Kidney epithelial cell (primary cell): Measurements from ENCODE around the gene BTG4. TPM values are rescaled to one million over a fixed set of nuclear protein-coding genes. Genes with fewer than 3 reads are reported as not detected.

Experiments used
- DNase-seq: peaks from one replicate; pipeline ENCODE4 v3.0.0-alpha.2; 2010; ENCODE audit warnings: low read depth
- H3K27me3 ChIP-seq: 2 replicates; pipeline ENCODE4 v1.6.0; 2011; ENCODE audit warnings: low read length; ENCODE audit not compliant: control insufficient read depth, insufficient read depth
- H3K36me3 ChIP-seq: 2 replicates; pipeline ENCODE4 v1.5.1; 2011; ENCODE audit warnings: low read length; ENCODE audit not compliant: control insufficient read depth, insufficient read depth
- H3K4me3 ChIP-seq: 2 replicates; pipeline ENCODE4 v1.5.1; 2011; ENCODE audit warnings: low read depth, mild to moderate bottlenecking, control low read depth, low read length
- total RNA-seq: library from RNA; depleted of rRNA; stranded (reverse); fragments of >200 nt; gene quantifications from 2 replicates; pipeline ENCODE4 v1.2.3, GENCODE V29; 2015
- TF ChIP-seq, protein P1 (sequence below): IDR thresholded peaks from 2 replicates; pipeline ENCODE4 v1.5.1; 2011; ENCODE audit warnings: mild to moderate bottlenecking, moderate library complexity, low read length, control low read depth, inconsistent platforms; ENCODE audit not compliant: insufficient read depth, poor library complexity, severe bottlenecking

The BTG4 gene
- total RNA-seq, 1 donor from 2014 or later = 0.08 TPM

DNA sequence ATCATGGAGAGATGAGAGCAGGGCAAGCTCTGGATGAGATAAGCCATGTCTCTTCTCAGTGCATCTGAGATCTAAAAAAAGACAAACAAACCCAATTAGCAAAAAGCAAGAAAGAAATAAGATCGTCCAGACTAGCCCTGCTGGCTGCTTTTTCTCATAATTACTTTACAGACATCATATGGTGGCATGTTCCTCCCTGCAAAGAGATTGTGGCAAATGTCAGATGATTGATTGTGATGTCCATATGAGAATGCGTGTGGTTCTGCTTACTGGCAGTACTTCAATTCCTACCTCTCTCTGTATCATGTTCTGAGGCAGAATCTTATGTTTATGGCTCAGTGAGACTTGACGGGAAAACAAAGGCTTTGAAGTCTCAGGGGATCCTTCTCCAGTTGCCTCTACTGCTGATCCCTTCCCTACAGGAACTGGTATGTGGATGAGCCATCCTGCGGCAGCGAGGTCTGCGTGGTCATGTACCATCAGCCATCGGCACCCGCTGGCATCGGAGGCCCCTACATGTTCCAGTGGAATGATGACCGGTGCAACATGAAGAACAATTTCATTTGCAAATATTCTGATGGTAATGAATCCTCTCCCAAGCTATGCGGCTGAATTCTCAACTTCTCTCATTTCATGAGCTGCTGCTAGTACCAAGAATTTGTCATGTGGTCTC, 37.1 kb upstream of the BTG4 start:
- Histone ChIP-seq H3K27me3 (no peaks in the 10 kb centered on the region), H3K36me3 (no peaks in the 10 kb centered on the region), H3K4me3 (no peak overlapping the region)
- DNase-seq = no peak
- TF ChIP-seq, protein P1, sequence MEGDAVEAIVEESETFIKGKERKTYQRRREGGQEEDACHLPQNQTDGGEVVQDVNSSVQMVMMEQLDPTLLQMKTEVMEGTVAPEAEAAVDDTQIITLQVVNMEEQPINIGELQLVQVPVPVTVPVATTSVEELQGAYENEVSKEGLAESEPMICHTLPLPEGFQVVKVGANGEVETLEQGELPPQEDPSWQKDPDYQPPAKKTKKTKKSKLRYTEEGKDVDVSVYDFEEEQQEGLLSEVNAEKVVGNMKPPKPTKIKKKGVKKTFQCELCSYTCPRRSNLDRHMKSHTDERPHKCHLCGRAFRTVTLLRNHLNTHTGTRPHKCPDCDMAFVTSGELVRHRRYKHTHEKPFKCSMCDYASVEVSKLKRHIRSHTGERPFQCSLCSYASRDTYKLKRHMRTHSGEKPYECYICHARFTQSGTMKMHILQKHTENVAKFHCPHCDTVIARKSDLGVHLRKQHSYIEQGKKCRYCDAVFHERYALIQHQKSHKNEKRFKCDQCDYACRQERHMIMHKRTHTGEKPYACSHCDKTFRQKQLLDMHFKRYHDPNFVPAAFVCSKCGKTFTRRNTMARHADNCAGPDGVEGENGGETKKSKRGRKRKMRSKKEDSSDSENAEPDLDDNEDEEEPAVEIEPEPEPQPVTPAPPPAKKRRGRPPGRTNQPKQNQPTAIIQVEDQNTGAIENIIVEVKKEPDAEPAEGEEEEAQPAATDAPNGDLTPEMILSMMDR = no peak

DNA sequence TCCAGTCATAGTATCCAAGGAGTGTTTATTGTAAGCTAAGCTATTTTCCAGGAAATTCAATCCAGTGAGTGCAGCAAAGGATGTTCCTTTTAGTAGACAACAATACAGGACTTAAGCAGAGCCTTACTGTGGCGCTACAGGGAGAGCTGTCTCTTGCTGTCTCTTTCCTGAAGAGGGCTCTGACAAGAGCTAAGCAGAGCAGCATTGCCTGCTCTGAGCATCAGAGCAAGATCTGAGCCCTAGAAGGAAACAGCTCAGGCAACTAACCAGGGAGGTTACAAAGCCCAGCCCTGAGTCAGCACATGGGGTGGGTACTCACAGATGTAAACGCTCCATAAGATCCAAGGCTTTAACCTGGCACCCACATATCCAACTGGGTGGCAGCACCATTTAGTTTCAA, 36.3 kb upstream of the BTG4 start:
- Histone ChIP-seq H3K36me3 (no peaks in the 10 kb centered on the region), H3K27me3 (no peaks in the 10 kb centered on the region), H3K4me3 (no peak overlapping the region)
- TF ChIP-seq, protein P1 = no peak
- no peak for DNase-seq

DNA sequence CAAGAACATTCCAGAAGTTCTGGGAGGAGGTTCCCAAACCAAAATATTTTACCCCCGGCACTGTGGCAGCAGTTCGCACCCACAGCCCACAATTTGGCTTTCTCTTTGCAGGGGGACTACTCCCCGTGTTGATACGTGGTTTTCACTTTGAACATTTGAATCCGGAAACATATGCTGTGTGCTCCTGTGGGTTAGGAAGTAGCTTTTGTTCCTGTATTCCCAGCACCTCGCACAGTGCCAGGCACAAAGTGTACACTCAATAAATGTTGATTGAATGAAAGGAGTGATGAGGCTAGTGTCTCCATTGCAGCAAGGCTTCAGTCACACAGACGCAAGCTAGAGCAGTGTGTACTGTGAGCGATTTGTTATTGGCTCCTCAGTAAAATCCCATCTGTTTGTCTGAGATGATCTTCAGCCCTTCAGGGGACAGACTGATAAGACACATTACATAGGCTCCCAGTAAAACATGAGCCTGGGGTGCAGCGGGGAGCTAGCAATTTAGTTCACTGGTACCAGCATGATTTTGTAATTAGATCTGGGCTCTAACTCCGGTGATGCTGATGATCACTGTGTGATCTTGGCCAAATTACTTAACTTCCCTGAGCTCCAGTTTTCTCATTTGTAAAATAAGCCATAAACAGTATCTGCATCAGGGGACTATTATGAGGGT, 30.6 kb upstream of the BTG4 start:
- Histone ChIP-seq H3K4me3 (no peak overlapping the region), H3K36me3 (no peaks in the 10 kb centered on the region), H3K27me3 (no peaks in the 10 kb centered on the region)
- DNase-seq = no peak
- TF ChIP-seq, protein P1 = no peak

DNA sequence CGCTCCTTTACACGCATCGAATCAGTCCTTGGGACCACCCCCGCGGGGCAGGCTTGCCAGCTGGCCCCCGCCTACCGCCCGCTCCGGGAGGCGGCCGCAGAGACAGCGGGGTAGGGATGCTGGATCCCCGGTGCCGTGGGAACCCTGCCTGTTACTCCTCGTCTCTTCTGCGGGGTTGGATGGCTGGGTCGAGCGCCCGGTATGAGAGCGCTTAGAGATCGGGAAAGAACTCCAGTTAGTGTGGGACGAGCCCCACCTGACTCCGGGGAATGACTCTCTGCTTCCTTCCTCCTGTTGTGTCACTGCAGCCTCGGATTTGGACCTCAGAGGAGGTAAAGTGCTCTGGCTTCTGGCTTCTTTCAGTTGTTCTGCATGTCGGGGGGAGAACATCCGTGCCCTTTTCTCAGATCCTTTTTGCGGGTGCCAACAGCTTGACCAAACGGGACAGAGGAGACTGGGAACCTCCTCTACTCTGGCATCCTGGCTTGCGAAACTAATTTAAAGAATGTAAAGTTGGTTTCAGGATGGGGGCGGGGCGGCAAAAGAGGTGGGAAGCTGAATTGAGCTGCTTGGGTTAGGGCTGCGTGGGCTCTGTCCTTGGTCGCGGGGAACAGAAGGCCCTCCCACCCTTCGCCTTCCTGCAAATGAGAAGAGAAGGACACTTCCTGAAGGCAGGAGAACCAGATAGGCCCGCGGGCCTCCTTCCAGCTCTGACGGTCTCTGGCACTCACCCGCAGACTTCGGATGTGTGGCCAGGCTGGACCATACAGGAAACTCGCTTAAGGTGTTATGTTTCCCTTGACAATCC, 29.3 kb upstream of the BTG4 start:
- Histone ChIP-seq H3K4me3 (peak overlapping the region; percentile 54), H3K36me3 (no peaks in the 10 kb centered on the region), H3K27me3 (no peaks in the 10 kb centered on the region)
- no peak for DNase-seq
- TF ChIP-seq, protein P1 = no peak

DNA sequence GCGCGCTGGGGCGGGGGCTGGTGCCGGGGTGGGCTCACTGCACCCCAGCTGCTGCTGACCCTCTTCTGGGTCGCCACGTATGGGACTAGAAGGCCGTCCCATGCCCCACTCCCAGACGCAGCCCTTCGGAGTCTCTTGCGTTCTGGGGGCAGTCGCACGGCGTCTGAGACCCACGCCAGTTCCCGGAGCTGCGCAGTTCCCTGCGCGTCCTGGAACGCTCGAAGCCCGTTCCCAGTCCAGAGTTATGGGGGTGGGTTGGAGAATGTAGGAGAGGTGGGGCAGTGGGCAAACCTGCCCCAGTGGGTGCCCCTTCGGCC, 28.7 kb upstream of the BTG4 start:
- Histone ChIP-seq H3K4me3 (peak overlapping the region; percentile 54), H3K27me3 (no peaks in the 10 kb centered on the region), H3K36me3 (no peaks in the 10 kb centered on the region)
- no peak for DNase-seq
- TF ChIP-seq, protein P1 = no peak
